ENCODE measurements around the gene OR7A5. TPM values are rescaled to one million over a fixed set of nuclear protein-coding genes. Genes with fewer than 3 reads are reported as not detected.

Gene OR7A5
- polyA plus RNA-seq (2012; rRNA removed), result not detected in 2 replicates
- polyA plus RNA-seq (2012; cell fraction: cytosol; rRNA removed), result not detected in 2 replicates
- polyA plus RNA-seq (2012; cell fraction: nucleus; rRNA removed), result not detected in 2 replicates

GRCh38 chr19:14835011-14835410 lies at the start of gene OR7A5, which contains the start of gene OR7C1:
Gene OR7A5 (minus strand): TSS chr19:14835185. CDS start chr19:14828241, 6,944 bp downstream.
Gene OR7C1 (minus strand): TSS chr19:14835185. CDS start chr19:14800136, 35,049 bp downstream.
- Histone ChIP-seq H3K79me2 (ENCODE audit: insufficient read depth) (no peaks in the 10 kb centered on the region), H3K9me3 (no peaks in the 10 kb centered on the region), H3K27ac (ENCODE audit: low read depth in 2 of 2, low read length in 1 of 2) (no peak within 1 kb of the TSS), H3K27me3 (ENCODE audit: insufficient read depth) (peaks cover 23% of the 10 kb centered on the region; the same call in 1 of the 2 replicates), H3K36me3 (replicated peaks in 1 of 2; ENCODE audit: control insufficient read depth in 1 of 2, insufficient read depth in 2 of 2, low read length in 1 of 2) (no peaks in the 10 kb centered on the region), H2AFZ (ENCODE audit: low read depth) (no peak within 1 kb of the TSS), H3K9me2 (no peaks in the 10 kb centered on the region), H4K20me1 (ENCODE audit: insufficient read depth) (no peaks in the 10 kb centered on the region), H3F3A (replicated peaks; ENCODE audit: insufficient read depth) (no peaks in the 10 kb centered on the region), H3K4me1 (ENCODE audit: control insufficient read depth in 1 of 2, insufficient read depth in 2 of 2, low read depth in 1 of 2, low read length in 1 of 2) (no peaks in the 10 kb centered on the region), H3K4me3 (ENCODE audit: low read depth in 2 of 2, low read length in 1 of 2) (no peak within 1 kb of the TSS), H3K4me2 (no peak within 1 kb of the TSS), H3K9ac (no peak within 1 kb of the TSS)
- WGBS (ENCODE audit: low lambda C conversion rate), result 0% methylated on average over 1 of the region's 1 CpG
- POLR2A ChIA-PET, result no interaction called here
- no peak for TF ChIP-seq RAD21 (IDR thresholded peaks at IDR 0.05; ENCODE audit: low read length)
- TF ChIP-seq EP300 (IDR thresholded peaks at IDR 0.05; ENCODE audit: borderline replicate concordance in 1 of 2, low read depth in 1 of 2, low read length in 1 of 2), result no peak
- TF ChIP-seq NFIC (IDR thresholded peaks at IDR 0.05; ENCODE audit: borderline replicate concordance), result no peak
- TF ChIP-seq RXRA (IDR thresholded peaks at IDR 0.05; ENCODE audit: borderline replicate concordance, low read depth), result no peak
- TF ChIP-seq PBX3 (IDR thresholded peaks at IDR 0.05), result no peak
- no peak for TF ChIP-seq RCOR1 (IDR thresholded peaks at IDR 0.05; ENCODE audit: low read length)
- no peak for TF ChIP-seq SMC3 (IDR thresholded peaks at IDR 0.05; ENCODE audit: low read depth, low read length)
- no peak for TF ChIP-seq FOXM1 (IDR thresholded peaks at IDR 0.05; ENCODE audit: low read depth)
- TF ChIP-seq RFX5 (IDR thresholded peaks at IDR 0.05; ENCODE audit: low read length), result no peak
- TF ChIP-seq MEF2A (IDR thresholded peaks at IDR 0.05; ENCODE audit: borderline replicate concordance, low read depth), result no peak
- no peak for TF ChIP-seq TEAD4 (IDR thresholded peaks at IDR 0.05; ENCODE audit: borderline replicate concordance, insufficient read depth)
- TF ChIP-seq POLR2AphosphoS5 (IDR thresholded peaks at IDR 0.05; ENCODE audit: low read depth, low read length), result no peak
- no peak for TF ChIP-seq FOXJ3 (CRISPR knock-in tag; IDR thresholded peaks at IDR 0.05)
- TF ChIP-seq EZH2phosphoT487 (IDR thresholded peaks at IDR 0.05; ENCODE audit: borderline replicate concordance, low read depth), result no peak
- no peak for TF ChIP-seq MAX (IDR thresholded peaks at IDR 0.05; ENCODE audit: low read depth)
- no peak for TF ChIP-seq JUND (IDR thresholded peaks at IDR 0.05)
- no peak for TF ChIP-seq USF2 (IDR thresholded peaks at IDR 0.05; ENCODE audit: borderline replicate concordance, low read depth, low read length)
- no peak for TF ChIP-seq YY1 (IDR thresholded peaks at IDR 0.05; ENCODE audit: low read depth)
- TF ChIP-seq USF1 (IDR thresholded peaks at IDR 0.05; ENCODE audit: borderline replicate concordance, low read depth), result no peak
- TF ChIP-seq TAF1 (IDR thresholded peaks at IDR 0.05; ENCODE audit: borderline replicate concordance, low read depth, low read length), result no peak
- no peak for DNase-seq
- CTCF ChIA-PET, result no interaction called here
